Measurements from ENCODE around the gene GUCA2B.

The GUCA2B gene

DNA sequence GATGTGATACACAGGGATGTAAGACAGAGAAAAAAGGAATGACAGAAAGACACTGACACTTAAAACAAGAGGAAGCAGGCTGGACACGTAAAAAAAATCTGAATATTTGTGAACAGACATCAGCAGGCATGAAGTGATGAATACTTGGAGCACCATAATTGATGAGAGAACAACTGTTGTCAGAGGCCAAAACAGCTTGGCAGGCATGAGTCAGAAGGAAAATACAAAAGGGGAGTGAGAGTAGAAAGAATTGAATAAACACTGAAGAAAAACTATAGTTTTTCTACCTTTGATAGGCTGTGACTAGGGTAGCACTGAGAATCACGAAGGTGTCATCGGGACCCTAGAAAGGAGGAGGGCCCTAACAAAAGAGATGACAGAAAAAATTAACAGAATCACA lies 32.9 kb downstream of the GUCA2B start:
- no peaks in the 10 kb centered on the region for H3K27me3 ChIP-seq (replicated peaks in 2 of 5; ENCODE audit: control insufficient read depth in 4 of 5, insufficient read depth in 5 of 5, low read length in 4 of 5)
- H3K9me3 ChIP-seq (ENCODE audit: control extremely low read depth in 1 of 5, control insufficient read depth in 4 of 5, insufficient read depth in 2 of 5, low read depth in 1 of 5, low read length in 4 of 5) = no peaks in the 10 kb centered on the region
- 87% methylated on average over 1 of the region's 3 CpGs for WGBS (ENCODE audit: insufficient coverage)
- ChIA-PET CTCF (interaction anchor here (1.1 to 3.5 kb wide), 2 partner anchors 13 to 561 kb away, joined by 3 to 16 read pairs; no protein-coding TSS in a partner anchor), POLR2A (no interaction called here)
- DNase-seq = no peak
- H3K4me1 ChIP-seq (ENCODE audit: control extremely low read depth in 1 of 4, control insufficient read depth in 4 of 4, insufficient read depth in 4 of 4, low read length in 3 of 4) = no peaks in the 10 kb centered on the region
- H3K27ac ChIP-seq (ENCODE audit: insufficient read depth in 1 of 2, low read depth in 1 of 2, low read length in 2 of 2, poor library complexity in 1 of 2, severe bottlenecking in 2 of 2) = no peak overlapping the region
- H3K36me3 ChIP-seq (ENCODE audit: control insufficient read depth in 4 of 4, insufficient read depth in 4 of 4, low read length in 3 of 4) = peaks cover 6 to 53% (median 31%) of the 10 kb centered on the region in 4 experiments
- H3K4me3 ChIP-seq (ENCODE audit: control insufficient read depth in 1 of 7, extremely low read depth in 1 of 7, insufficient read depth in 4 of 7, low read depth in 2 of 7, low read length in 6 of 7) = no peak overlapping the region

DNA sequence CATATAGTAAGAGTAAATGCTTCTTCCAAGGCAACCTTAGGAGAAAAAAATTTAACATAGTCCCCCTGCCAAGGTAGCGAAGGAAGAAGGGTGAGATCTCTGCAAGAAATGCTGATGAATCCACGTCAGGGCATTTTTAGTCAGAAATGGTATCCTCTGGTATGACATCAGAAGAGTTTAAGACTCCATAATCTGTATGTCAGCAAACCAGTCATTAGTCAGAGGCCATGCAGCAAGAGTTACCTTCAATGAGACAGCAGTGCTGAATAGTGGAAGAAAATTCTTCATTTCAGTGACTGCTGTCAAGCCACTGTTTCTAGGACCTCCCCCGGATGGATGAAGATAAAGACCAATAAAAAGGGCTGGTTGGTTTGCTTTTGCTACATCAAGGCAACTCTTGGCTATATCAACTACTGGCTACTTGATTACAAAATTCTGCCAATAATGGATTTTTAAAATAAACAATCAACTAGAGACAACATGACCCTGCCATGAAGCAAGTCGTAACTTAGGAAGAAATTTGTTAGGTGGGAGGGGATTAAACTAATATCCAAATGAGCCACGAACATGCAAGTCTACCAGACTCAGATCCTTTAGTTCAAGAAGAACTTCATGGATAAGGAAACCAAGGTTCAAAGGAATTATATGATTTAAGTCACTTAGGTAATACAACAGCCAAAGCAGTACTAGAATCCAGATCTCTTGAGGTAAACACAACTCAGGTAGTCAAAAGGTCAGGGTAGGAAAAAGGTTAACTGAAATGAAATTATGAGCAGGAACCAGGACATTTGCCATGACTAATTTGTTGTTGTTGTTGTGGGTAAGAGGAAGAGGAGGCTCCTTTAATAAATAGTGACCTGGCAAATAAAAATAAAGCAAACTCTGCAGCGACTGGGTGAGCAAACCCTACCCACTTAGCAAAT lies 37.0 kb downstream of the GUCA2B start:
- Histone ChIP-seq H3K36me3 (ENCODE audit: control insufficient read depth in 4 of 4, insufficient read depth in 4 of 4, low read length in 3 of 4) (peaks cover 12 to 68% (median 39%) of the 10 kb centered on the region in 4 experiments), H3K27me3 (replicated peaks in 2 of 5; ENCODE audit: control insufficient read depth in 4 of 5, insufficient read depth in 5 of 5, low read length in 4 of 5) (no peaks in the 10 kb centered on the region), H3K4me3 (ENCODE audit: control insufficient read depth in 1 of 7, extremely low read depth in 1 of 7, insufficient read depth in 4 of 7, low read depth in 2 of 7, low read length in 6 of 7) (no peak overlapping the region), H3K9me3 (ENCODE audit: control extremely low read depth in 1 of 5, control insufficient read depth in 4 of 5, insufficient read depth in 2 of 5, low read depth in 1 of 5, low read length in 4 of 5) (no peaks in the 10 kb centered on the region), H3K27ac (ENCODE audit: insufficient read depth in 1 of 2, low read depth in 1 of 2, low read length in 2 of 2, poor library complexity in 1 of 2, severe bottlenecking in 2 of 2) (no peak overlapping the region), H3K4me1 (ENCODE audit: control extremely low read depth in 1 of 4, control insufficient read depth in 4 of 4, insufficient read depth in 4 of 4, low read length in 3 of 4) (no peaks in the 10 kb centered on the region)
- WGBS (ENCODE audit: insufficient coverage) = 100% methylated on average over 2 of the region's 6 CpGs
- CTCF ChIA-PET = interaction anchor here (1.1 kb wide), 1 partner anchor 13 kb away, joined by 3 read pairs; no protein-coding TSS in a partner anchor
- DNase-seq = no peak
- POLR2A ChIA-PET = no interaction called here

DNA sequence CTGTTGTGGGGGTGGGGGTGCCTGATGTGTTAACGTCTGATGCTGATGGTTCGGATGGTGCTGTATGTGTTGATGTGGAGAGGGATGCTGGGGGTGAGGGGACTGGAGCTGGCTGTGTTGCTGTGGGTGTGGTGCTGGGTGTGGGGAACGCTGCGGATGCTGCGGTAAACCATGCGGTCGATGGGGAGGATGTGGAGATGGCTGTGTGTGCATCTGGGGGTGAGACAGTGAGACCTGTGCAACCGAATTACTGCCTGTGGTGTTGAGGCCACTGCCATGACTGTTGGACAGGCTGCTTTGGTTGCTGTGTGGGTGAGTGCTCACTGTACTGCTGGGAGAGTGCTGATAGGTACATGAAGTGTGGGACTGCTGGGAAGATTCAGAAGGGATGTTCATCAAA lies 38.1 kb downstream of the GUCA2B start:
- Histone ChIP-seq H3K4me1 (ENCODE audit: control extremely low read depth in 1 of 4, control insufficient read depth in 4 of 4, insufficient read depth in 4 of 4, low read length in 3 of 4) (no peaks in the 10 kb centered on the region), H3K4me3 (ENCODE audit: control insufficient read depth in 1 of 7, extremely low read depth in 1 of 7, insufficient read depth in 4 of 7, low read depth in 2 of 7, low read length in 6 of 7) (no peak overlapping the region), H3K27me3 (replicated peaks in 2 of 5; ENCODE audit: control insufficient read depth in 4 of 5, insufficient read depth in 5 of 5, low read length in 4 of 5) (no peaks in the 10 kb centered on the region), H3K36me3 (ENCODE audit: control insufficient read depth in 4 of 4, insufficient read depth in 4 of 4, low read length in 3 of 4) (peaks cover 15 to 68% (median 43%) of the 10 kb centered on the region in 4 experiments), H3K27ac (ENCODE audit: insufficient read depth in 1 of 2, low read depth in 1 of 2, low read length in 2 of 2, poor library complexity in 1 of 2, severe bottlenecking in 2 of 2) (no peak overlapping the region), H3K9me3 (ENCODE audit: control extremely low read depth in 1 of 5, control insufficient read depth in 4 of 5, insufficient read depth in 2 of 5, low read depth in 1 of 5, low read length in 4 of 5) (no peaks in the 10 kb centered on the region)
- WGBS (ENCODE audit: insufficient coverage) = 97% methylated on average over 6 of the region's 8 CpGs
- DNase-seq = no peak
- POLR2A ChIA-PET = no interaction called here
- CTCF ChIA-PET = interaction anchor here (0.7 kb wide), 1 partner anchor 9 kb away, joined by 3 read pairs; no protein-coding TSS in a partner anchor

- ChIA-PET CTCF (interaction anchor here (0.7 kb wide), 1 partner anchor 9 kb away, joined by 3 read pairs; no protein-coding TSS in a partner anchor), POLR2A (no interaction called here)
- Histone ChIP-seq H3K27me3 (replicated peaks in 2 of 5; ENCODE audit: control insufficient read depth in 4 of 5, insufficient read depth in 5 of 5, low read length in 4 of 5) (no peaks in the 10 kb centered on the region), H3K9me3 (ENCODE audit: control extremely low read depth in 1 of 5, control insufficient read depth in 4 of 5, insufficient read depth in 2 of 5, low read depth in 1 of 5, low read length in 4 of 5) (no peaks in the 10 kb centered on the region), H3K27ac (ENCODE audit: insufficient read depth in 1 of 2, low read depth in 1 of 2, low read length in 2 of 2, poor library complexity in 1 of 2, severe bottlenecking in 2 of 2) (no peak overlapping the region), H3K4me3 (ENCODE audit: control insufficient read depth in 1 of 7, extremely low read depth in 1 of 7, insufficient read depth in 4 of 7, low read depth in 2 of 7, low read length in 6 of 7) (no peak overlapping the region), H3K4me1 (ENCODE audit: control extremely low read depth in 1 of 4, control insufficient read depth in 4 of 4, insufficient read depth in 4 of 4, low read length in 3 of 4) (no peaks in the 10 kb centered on the region), H3K36me3 (ENCODE audit: control insufficient read depth in 4 of 4, insufficient read depth in 4 of 4, low read length in 3 of 4) (peaks cover 13 to 67% (median 44%) of the 10 kb centered on the region in 4 experiments)
- 92% methylated on average over 4 of the region's 4 CpGs for WGBS (ENCODE audit: insufficient coverage)
- DNase-seq = no peak
Observed at GRCh38 chr1:42192106-42192505, 38.9 kb downstream of the GUCA2B start.

- H3K9me3 ChIP-seq (ENCODE audit: control extremely low read depth in 1 of 5, control insufficient read depth in 4 of 5, insufficient read depth in 2 of 5, low read depth in 1 of 5, low read length in 4 of 5) = no peaks in the 10 kb centered on the region
- H3K36me3 ChIP-seq (ENCODE audit: control insufficient read depth in 4 of 4, insufficient read depth in 4 of 4, low read length in 3 of 4) = peaks cover 26 to 55% (median 39%) of the 10 kb centered on the region in 4 experiments
- CTCF ChIA-PET = interaction anchor here (0.7 kb wide), 2 partner anchors 22 to 75 kb away, joined by 3 read pairs; no protein-coding TSS in a partner anchor
- H3K27me3 ChIP-seq (replicated peaks in 2 of 5; ENCODE audit: control insufficient read depth in 4 of 5, insufficient read depth in 5 of 5, low read length in 4 of 5) = no peaks in the 10 kb centered on the region
- no peak overlapping the region for H3K27ac ChIP-seq (ENCODE audit: insufficient read depth in 1 of 2, low read depth in 1 of 2, low read length in 2 of 2, poor library complexity in 1 of 2, severe bottlenecking in 2 of 2)
- DNase-seq = no peak
- no CpG with 5 or more reads among the region's 3 CpGs for WGBS (ENCODE audit: insufficient coverage)
- no peak overlapping the region for H3K4me3 ChIP-seq (ENCODE audit: control insufficient read depth in 1 of 7, extremely low read depth in 1 of 7, insufficient read depth in 4 of 7, low read depth in 2 of 7, low read length in 6 of 7)
- POLR2A ChIA-PET = no interaction called here
- no peaks in the 10 kb centered on the region for H3K4me1 ChIP-seq (ENCODE audit: control extremely low read depth in 1 of 4, control insufficient read depth in 4 of 4, insufficient read depth in 4 of 4, low read length in 3 of 4)
Observed at GRCh38 chr1:42195841-42196240, 42.6 kb downstream of the GUCA2B start.

- H3K27ac ChIP-seq (ENCODE audit: insufficient read depth in 1 of 2, low read depth in 1 of 2, low read length in 2 of 2, poor library complexity in 1 of 2, severe bottlenecking in 2 of 2) = no peak overlapping the region
- DNase-seq = no peak
- 92% methylated on average over 2 of the region's 5 CpGs for WGBS (ENCODE audit: insufficient coverage)
- ChIA-PET POLR2A (no interaction called here), CTCF (interaction anchor here (1.1 kb wide), 1 partner anchor 25 kb away, joined by 4 read pairs; no protein-coding TSS in a partner anchor)
- H3K9me3 ChIP-seq (ENCODE audit: control extremely low read depth in 1 of 5, control insufficient read depth in 4 of 5, insufficient read depth in 2 of 5, low read depth in 1 of 5, low read length in 4 of 5) = peaks cover 0 to 13% (median 2%) of the 10 kb centered on the region in 5 experiments
- H3K27me3 ChIP-seq (replicated peaks in 2 of 5; ENCODE audit: control insufficient read depth in 4 of 5, insufficient read depth in 5 of 5, low read length in 4 of 5) = no peaks in the 10 kb centered on the region
- H3K36me3 ChIP-seq (ENCODE audit: control insufficient read depth in 4 of 4, insufficient read depth in 4 of 4, low read length in 3 of 4) = peaks cover 24 to 68% (median 36%) of the 10 kb centered on the region in 4 experiments
- H3K4me1 ChIP-seq (ENCODE audit: control extremely low read depth in 1 of 4, control insufficient read depth in 4 of 4, insufficient read depth in 4 of 4, low read length in 3 of 4) = no peaks in the 10 kb centered on the region
- H3K4me3 ChIP-seq (ENCODE audit: control insufficient read depth in 1 of 7, extremely low read depth in 1 of 7, insufficient read depth in 4 of 7, low read depth in 2 of 7, low read length in 6 of 7) = no peak overlapping the region
Observed at GRCh38 chr1:42198251-42198650, 45.0 kb downstream of the GUCA2B start.

DNA sequence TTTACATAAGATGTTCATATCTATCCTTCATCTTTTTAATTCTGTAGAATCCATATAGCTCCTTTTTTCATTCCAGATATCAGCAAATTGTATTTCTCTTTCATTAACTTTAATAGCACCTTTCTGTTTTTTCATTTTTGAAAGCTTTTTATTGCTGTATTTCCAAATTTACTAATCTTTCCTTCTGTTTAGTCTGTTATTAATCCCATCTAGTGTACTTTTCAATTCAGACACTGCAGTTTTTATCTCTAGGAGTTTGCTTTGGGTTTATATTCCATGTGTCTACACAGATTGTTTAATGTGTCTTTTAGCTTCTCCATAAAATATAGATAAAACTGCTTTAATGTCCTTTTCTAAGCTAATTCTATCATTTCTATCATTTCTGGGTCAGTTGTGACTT lies 48.8 kb downstream of the GUCA2B start:
- peaks cover 26 to 57% (median 36%) of the 10 kb centered on the region in 4 experiments for H3K36me3 ChIP-seq (ENCODE audit: control insufficient read depth in 4 of 4, insufficient read depth in 4 of 4, low read length in 3 of 4)
- H3K4me1 ChIP-seq (ENCODE audit: control extremely low read depth in 1 of 4, control insufficient read depth in 4 of 4, insufficient read depth in 4 of 4, low read length in 3 of 4) = no peaks in the 10 kb centered on the region
- ChIA-PET CTCF (no interaction called here), POLR2A (no interaction called here)
- H3K27me3 ChIP-seq (replicated peaks in 2 of 5; ENCODE audit: control insufficient read depth in 4 of 5, insufficient read depth in 5 of 5, low read length in 4 of 5) = no peaks in the 10 kb centered on the region
- no peak overlapping the region for H3K27ac ChIP-seq (ENCODE audit: insufficient read depth in 1 of 2, low read depth in 1 of 2, low read length in 2 of 2, poor library complexity in 1 of 2, severe bottlenecking in 2 of 2)
- H3K4me3 ChIP-seq (ENCODE audit: control insufficient read depth in 1 of 7, extremely low read depth in 1 of 7, insufficient read depth in 4 of 7, low read depth in 2 of 7, low read length in 6 of 7) = no peak overlapping the region
- peaks cover 2 to 17% (median 4%) of the 10 kb centered on the region in 5 experiments for H3K9me3 ChIP-seq (ENCODE audit: control extremely low read depth in 1 of 5, control insufficient read depth in 4 of 5, insufficient read depth in 2 of 5, low read depth in 1 of 5, low read length in 4 of 5)
- DNase-seq = no peak

Measured in common myeloid progenitor, CD34-positive (primary cell).